ENCODE data around the gene LEP.
"Not testable (repeated sequence)": the region's sequence is repeated elsewhere in the genome, so short reads cannot be mapped to it uniquely, and the experiment has no call there.

The LEP gene

DNA sequence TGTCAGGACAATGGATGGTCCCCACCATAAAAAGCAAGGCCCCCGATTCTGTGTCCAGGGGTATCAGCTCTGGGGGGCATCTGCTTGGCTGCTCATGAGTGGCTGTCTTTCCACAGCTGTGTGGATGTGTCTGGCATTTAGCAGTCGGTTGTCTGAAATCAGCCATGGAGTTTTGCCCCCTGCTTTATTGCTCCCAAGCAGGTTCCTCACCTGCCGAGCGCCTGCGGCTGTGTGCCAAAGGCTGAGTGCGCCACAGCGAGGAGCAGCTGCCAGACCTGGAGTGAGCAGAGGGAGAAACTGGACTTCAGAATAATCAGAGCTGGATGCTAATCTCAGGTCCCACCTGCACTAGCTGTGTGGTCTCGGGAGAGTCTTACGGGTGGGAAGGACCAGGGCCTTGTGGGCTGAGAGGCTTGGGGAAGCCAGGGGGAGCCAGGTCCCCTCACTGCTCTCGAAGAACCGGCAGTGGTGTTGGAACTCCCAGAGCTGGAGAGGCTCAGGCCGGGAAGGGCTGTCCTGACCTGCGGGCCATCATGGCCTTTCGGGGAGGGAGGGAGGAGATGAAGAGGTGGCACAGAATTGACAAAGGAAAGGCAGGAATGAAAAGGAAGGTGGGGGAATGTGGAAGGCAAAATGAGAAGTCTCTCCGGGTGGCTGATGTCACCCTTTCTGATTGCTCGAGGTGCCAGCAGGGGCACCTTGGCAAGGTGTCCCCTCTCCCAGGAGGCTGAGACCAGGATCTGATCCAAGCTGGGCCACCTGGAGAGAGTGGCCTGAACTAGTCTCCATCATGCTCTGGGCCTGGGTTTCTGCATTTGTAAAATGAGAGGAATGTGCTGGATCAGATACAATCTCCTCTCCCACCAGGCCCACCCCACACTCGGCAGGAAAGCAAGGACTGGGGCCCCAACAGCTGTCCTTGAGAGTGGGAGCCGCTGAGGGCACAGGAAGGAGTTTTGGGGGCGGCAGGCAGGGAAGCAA, 30.2 kb upstream of the LEP start:
- no peak for DNase-seq (ENCODE audit: low spot score)

DNA sequence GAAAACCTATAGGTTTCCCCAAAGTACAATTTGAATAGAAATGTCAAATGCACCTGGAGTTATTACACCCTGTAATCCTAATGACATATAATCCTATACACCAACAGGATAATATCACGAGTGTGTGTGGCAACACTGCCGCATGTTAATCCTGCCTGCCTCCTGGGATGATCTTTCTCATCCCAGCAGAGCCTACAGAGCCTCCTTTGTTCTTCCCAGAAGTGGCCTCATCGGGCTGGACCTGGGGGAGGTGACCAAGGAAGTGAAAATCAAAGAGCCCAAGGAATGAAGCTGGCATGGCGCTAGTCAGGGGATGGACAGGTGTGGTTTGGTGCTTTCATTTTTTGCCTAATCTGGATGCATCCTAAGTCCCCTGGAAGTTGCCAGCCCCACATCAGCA, 29.5 kb upstream of the LEP start:
- DNase-seq (ENCODE audit: low spot score) = no peak

DNA sequence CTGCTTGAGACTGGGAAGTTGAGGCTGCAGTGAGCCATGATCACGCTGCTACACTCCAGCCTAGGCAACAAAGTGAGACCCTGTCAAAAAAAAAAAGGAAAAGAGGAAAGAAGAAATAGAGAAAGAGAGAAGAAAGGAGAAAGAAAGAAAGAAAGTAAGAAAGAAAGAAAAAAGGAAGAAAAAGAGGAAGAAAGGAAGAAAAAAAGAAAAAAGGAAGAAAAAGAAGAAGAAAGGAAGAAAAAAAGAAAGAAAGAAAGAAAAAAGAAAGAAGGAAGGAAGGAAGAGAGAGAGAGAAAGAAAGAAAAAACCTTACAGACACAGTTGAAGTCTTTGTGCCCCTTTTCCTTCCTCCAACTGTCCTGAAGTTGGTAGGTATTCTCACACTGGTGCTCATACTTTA, 26.6 kb upstream of the LEP start:
- no peak for DNase-seq (ENCODE audit: low spot score)

DNA sequence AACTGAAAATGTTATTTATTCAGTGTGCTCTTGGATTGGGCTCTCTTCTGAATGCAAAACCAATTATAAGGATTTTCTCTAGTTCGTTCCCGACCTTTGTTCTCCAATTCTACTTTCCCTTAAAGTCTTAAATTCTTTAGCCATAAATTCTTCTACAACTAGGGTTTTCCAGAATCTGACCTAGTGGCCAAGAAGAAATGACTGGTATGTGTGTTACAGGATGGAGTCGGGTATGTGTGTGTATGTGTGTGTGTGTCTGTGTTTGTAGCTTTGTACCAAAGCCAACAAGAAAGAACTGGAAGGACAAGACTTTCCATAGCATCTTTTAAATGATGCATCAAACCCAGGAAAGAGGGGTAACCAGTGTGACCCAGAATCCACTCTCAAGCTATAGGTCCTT, 25.8 kb upstream of the LEP start:
- DNase-seq (ENCODE audit: low spot score) = no peak

DNA sequence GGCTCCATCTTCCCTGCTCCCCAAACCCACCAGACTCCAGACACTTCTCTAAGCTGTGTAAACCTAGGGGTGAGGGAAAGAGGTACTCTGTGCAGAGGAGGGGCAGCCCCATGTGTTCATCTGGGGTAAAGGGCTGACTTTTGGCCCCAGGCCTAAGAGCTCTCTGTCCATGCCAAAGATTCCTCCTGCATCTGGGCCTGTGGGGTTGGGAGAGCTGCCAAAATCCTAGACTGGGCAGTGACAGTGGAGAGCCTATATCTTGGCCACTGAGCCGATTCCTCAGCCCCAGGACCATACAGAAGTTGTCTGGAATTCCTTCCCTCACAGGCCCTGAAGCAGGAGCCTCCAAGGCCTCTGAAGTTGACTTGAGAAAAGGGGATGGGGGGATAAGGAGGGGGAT, 25.3 kb upstream of the LEP start:
- no peak for DNase-seq (ENCODE audit: low spot score)

DNA sequence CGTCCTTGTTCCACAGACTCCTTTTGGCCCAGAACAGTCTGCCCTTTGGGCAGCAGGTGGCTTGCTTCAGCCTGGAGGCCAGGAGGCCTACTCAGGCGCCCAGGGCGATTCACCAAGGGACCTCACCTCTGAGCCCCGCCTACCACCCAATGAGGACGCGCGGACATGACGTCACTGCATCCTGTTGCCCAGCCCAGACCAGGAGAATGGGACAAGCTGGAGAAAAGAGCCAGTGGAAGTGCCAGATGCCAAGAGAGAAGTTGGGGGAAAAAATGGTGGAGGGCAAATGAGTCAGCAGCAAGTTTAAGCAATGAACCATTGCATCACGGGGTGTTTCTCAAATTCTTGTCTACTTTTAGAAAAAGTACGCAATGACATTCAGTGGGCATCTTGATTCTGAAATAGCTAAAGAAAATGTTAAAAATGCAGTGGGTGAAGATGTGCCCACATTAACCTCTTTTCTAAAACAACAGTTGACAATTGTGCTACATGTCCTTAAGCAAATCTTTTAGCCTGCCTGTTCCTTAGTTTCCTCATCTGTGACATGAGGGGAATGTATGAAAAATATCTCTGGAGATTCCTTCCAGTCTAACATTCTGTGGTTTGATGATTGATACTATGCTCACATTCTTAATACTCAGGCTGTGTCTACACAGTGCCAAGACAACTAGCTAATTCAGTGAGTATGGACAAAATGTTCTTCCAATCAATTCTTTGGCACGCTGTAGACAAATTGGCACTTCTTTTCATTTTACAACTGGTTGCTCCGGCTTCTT, 23.9 kb upstream of the LEP start:
- DNase-seq (ENCODE audit: low spot score) = no peak

DNA sequence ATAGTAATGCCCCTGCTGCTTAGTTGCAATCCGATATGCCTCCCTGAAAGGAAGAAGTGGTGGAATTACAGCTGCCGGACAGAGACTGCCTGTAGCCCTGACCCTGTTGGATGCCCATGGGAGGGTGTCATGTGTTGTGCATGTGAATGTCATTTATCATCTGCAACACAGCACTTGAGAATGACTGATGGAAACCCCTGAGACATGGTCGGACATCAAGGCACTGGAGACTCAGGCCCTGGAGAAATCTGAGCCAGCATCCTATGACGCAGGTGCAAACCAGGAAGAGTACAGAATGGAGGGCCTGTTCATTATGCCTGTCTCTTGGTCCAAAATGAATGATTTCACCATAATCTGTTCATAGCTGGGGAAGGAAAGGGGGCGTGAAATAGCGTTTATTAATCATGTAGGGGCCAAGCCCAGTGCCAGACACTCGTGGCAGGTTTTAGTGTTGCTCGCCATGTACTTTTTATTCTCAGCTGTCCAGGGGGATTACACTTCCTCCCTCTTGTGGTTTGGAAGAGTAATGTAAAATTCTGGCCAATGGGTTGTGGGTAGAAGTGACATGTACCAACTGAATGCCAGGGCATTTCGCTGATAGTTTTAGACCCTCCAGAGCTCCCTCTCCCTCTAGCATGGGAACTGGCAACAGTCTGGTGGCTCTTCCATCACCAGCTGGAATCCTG, 23.0 kb upstream of the LEP start:
- peak; percentile 40 for DNase-seq (ENCODE audit: low spot score)

DNA sequence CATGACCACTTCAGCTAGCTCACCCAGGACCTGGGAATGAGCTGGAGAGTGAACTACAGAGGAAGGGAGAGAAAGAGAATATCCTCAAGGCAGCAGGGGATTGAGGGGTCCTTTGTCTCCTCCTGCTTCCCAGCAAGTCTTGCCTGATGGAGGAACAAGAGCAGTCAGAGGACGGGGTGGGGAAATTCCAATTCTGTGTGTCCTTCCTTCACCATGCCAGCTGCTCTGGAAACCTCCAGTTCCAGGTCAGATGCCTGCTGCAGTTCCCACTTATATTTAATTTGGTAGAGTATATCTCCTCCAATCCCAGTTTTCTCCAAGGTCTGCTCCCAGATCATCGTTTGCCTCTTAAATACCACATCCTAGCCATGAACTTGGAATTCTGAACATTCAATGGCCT, 21.4 kb upstream of the LEP start:
- no peak for DNase-seq (ENCODE audit: low spot score)

DNA sequence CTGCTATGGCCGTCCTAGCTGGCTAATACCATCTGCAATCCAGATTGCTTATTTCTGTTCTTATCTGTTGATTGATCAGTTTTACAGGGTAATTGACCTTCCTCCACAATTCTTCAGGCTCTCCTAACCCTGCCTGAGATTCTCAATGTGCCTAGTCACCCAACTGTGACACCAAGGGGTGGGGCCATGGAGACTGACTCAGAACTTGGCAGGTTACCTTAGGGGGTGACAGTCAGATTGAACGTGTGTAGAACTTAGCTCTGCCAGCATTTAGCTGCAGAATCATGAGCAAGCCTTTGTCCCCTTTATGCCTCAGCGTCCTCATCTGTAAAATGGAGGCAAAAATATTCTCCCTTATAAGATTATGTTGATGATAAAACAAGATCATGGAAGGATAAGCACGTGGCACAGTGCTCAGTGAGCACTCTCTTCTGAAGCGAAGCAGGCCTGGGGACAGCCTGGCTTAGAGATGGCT, 19.1 kb upstream of the LEP start:
- no peak for DNase-seq (ENCODE audit: low spot score)

DNA sequence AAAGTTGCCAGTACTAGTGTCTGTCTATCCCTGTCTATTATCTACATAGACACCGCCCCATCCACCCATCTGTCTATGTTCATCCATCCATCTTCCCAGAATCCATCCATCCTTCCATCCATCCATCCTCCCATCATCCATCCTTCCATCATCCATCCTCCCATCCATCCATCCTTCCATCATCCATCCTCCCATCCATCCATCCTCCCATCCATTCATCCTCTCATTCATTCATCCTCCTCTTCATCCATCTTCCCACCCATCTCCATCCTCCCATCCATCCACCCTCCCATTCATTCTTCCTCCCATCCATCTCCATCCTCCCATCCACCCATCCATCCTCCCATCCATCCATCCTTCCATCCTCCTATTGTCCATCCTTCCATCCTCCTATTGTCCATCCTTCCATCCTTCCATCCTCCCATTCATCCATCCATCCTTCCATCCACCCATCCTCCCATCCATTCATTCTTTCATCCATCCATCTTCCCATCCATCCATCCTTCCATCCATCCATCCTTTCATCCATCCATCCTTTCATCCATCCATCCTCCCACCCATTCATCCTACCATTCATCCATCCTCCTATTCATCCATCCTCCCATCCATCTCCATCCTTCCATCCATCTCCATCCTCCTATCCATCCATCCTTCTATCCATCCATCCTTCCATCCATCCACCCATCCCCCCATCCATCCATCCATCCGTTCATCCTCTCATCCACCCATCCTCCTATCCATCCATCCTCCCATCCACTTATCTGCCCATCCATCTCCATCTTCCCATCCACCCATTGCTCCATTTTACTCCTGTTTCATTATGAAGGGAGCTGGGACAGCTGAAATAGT, 14.7 kb upstream of the LEP start:
- DNase-seq (ENCODE audit: low spot score) = no peak

DNA sequence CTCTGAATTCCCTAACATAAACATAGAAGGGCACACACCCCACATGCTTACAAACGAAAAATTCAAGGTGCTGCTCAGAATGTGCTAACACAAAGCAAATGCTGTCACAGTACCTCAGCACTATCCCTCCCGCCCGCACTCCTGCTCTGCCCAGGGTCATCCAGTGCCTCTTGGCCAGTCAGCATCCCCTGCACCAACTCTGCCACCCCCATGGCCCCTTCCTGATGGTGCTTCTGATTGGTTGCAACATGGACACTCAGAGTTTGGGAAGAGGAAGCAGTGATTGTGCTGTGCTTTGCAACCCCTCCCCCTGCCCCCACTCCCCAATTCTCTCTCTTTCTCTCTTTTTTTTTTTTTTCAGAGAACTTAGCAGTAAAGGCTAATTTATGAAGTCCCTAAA, 13.8 kb upstream of the LEP start:
- DNase-seq (ENCODE audit: low spot score) = no peak

DNA sequence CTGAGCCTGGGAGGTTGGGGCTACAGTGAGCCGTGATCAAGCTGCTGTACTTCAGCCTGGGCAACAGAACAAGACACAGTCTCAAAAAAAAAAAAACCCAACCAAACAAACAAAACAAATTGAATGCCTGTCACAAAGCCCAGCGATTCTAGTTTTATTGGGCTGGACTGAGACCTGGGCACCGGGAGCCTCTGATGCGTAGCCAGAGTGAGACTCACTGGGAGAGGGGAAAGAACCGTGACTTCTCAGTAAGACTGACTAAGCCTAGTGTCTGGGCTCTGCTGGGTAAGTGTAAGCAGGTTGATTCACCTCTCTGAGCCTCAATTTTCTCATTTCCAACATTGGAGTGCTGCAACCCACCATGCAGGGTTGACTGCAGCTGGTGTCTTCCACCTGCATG, 10.1 kb upstream of the LEP start:
- no peak for DNase-seq (ENCODE audit: low spot score)

DNA sequence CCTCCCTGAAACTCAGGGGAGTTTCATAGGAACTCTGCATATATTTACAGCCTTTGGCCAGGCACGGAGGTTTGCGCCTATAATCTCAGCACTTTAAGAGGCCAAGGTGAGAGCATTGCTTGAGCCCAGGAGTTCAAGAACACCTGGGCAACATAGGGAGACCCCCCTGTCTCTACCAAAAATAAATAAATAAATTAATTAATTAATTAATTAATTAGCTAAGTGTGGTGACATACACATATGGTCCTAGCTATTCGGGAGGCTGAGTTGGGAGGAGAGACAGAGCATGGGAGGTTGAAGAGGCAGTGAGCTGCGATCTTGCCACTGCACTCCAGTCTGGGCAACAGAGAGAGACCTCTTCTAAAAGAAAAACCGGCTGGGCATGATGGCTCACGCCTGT, 9.4 kb upstream of the LEP start:
- no peak for DNase-seq (ENCODE audit: low spot score)

DNA sequence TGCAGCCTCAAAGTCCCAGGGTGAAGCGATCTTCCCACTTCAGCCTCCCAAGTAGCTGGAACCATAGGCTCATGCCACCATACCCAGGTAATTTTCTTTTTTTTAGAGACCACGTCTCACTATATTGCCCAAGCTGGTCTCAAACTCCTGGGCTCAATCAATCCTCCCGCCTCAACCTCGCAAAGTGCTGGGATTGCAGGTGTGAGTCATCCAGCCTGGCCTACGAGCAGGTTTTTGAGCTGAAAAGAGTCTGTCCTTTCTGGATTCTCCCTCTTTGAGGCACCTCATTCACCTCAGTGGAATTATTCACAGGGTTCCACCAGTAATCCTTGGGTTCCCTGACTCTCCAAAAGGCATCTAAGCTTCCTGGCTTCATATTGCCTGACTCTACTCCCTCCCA, 7.6 kb upstream of the LEP start:
- no peak for DNase-seq (ENCODE audit: low spot score)

DNA sequence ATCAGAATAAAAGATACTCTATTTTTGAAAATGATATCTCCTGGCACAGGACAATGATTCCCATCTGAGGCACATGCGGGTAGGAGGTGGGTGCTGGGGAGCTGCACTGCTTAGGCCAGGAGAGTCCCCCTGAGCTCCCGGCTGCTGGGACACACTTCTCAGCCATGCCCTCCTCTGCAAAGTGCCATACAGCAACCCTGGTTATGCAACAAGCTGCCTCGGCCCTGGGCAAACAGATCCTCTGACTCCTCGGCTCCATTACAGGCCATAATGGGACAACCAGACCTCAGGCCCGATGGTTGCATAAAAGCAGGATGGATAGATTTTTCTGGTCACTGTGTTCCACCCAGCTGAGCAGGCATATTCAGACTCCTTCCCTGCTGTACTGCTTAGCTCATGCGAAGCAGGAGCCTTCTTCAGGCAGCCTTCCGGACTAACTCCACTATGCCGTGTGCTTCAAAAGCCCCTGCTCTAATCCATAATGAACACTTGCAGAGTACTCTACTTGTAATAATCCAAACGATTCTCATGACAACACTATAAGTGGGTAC, 6.5 kb upstream of the LEP start:
- no peak for DNase-seq (ENCODE audit: low spot score)

DNA sequence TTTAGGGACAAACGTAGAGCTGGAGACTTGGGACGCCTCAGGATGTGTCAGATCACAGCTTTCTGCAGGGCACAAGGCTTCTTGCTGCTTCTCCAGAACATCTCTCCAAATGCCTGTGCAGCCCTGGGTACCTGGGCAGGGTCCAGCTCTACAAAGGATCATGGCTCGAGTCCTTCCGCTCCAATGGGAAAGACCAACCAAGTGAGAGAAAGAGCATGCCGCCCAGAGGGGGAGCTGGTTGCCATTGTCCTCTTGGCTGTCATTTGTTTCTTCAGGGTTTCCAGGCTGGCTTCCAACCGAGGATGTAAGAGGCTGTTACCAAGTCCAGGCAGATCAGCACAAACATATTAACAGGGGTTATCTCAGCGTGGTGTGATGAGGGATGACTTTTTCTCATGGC, 5.6 kb upstream of the LEP start:
- DNase-seq (ENCODE audit: low spot score) = no peak

DNA sequence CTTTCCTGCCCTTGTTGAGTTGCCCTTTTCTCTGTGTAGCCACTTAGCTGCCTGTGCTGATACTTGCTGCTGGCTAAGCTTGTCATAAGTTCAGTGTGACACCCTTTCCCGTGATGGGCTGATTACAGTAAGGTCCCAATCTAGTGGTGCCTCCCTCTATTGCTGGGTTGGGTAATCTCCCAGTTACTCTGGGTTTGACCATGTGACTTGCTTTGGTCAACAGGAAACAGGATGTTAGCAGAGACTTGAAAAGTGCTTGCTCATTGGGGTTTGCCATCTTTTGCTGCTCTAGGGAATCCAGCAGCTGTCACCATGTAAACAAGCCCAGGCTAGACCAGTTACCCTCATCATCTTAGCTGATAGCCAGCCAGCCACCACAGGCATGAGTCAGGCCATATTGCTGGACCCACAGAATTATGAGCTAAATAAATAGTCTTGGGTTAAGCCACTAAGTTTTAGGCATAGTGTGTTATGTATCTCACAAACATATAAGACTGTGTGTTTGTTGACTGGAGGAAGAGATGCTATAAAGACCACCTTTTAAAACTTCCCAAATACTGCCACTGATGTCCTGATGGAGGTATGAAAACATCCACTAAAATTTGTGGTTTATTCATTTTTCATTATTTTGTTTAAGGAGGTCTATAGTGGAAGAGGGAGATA, 4.0 kb upstream of the LEP start:
- DNase-seq (ENCODE audit: low spot score) = peak; percentile 88

DNA sequence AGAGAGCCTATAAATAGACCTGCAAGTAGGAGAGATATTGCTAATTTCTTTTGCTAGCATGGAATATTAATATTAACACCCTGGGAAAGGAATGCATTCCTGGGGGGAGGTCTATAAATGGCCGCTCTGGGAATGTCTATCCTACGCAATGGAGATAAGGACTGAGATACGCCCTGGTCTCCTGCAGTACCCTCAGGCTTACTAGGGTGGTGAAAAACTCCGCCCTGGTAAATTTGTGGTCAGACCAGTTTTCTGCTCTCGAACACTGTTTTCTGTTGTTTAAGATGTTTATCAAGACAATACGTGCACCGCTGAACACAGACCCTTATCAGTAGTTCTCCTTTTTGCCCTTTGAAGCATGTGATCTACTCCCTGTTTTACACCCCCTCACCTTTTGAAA, 1.9 kb upstream of the LEP start:
- DNase-seq (ENCODE audit: low spot score) = not testable (repeated sequence)

DNA sequence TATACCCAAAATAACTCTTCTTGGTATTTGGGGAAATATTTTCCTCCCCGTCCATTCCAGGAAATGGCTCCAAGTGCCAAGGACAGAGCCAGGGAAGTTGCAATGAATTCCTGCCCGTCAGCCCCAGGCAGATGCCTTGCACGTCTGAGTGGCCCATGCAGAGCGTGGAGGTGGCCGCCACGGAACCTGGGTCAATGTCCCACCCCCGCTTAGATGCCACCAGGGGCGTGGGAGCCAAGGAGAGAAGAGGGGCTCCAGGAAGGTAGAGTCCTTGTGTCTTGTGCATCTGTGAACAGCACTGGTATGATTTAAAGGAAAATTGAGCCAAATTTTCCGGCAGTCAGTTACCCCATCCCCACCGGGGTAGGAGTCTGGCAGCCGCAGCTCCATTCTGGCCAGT, 1.6 kb downstream of the LEP start:
- DNase-seq (ENCODE audit: low spot score) = no peak

DNA sequence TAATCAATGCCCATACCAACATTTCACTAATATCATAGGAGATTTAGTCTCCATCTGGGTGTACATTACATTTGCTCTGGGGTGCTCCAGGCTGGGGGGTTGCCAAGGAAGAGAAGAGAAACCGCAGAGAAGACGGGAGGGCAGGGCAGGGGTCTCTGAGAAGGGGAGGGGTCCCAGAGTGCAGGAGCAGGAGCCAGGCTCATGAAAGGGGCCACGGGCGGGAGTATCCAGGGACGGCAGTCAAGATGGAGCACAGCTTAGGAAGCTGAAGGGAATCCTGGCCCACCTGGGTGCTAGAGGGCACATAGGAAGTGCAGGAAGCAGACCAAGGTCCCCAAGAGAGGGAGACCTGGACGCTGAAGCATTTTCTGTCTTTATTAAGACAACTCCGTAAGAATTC, 2.2 kb downstream of the LEP start:
- no peak for DNase-seq (ENCODE audit: low spot score)

DNA sequence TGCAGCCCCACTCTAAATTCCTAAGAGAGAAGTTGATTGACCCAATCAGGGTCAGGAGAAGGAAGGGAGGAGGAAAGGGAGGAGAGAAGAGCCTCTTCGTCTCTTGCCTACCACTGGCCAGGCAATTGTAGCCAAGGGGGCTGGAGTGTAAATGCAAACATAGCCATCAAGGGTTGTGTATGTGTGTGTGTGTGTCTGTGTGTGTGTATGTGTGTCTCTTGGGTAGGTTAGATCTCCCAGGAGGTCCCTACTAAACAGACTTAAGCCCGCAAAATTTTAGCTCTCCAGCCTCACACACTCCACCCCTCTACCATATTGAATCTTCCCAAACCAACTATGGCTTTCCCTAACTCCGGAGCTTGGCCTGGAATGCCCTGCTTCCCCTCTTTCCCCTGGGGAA, 3.8 kb downstream of the LEP start:
- no peak for DNase-seq (ENCODE audit: low spot score)
